ENCODE results near the gene CPSF3. TPM values are rescaled to one million over a fixed set of nuclear protein-coding genes. Genes with fewer than 3 reads are reported as not detected.

The CPSF3 gene
- total and polyA plus RNA-seq, 2 of the 13 experiments (the other 11 are each of a cell fraction or from before 2014, with no cell fraction given): 19.8 to 93.0 TPM

GRCh38 chr2:9380702-9381628 is 42.5 kb upstream of the CPSF3 start (continued):
- TF ChIP-seq RERE (CRISPR knock-in tag; IDR thresholded peaks at IDR 0.05; ENCODE audit: low read depth) (no peak), MTA3 (CRISPR knock-in tag; IDR thresholded peaks at IDR 0.05) (no peak), ZNF614 (CRISPR knock-in tag; IDR thresholded peaks at IDR 0.05; ENCODE audit: borderline replicate concordance) (no peak), ZNF891 (CRISPR knock-in tag; IDR thresholded peaks at IDR 0.05) (no peak; the same call in 1 of the 2 replicates), ZNF883 (CRISPR knock-in tag; IDR thresholded peaks at IDR 0.05; ENCODE audit: not compliant biosample characterization) (peak; percentile 62), ZBTB1 (CRISPR knock-in tag; IDR thresholded peaks at IDR 0.05; ENCODE audit: borderline replicate concordance) (no peak), FOXO1 (CRISPR knock-in tag; IDR thresholded peaks at IDR 0.05) (peak; percentile 91), ZKSCAN1 (IDR thresholded peaks at IDR 0.05; ENCODE audit: low read length) (no peak), ZNF83 (CRISPR knock-in tag; IDR thresholded peaks at IDR 0.05; ENCODE audit: borderline replicate concordance) (no peak), FOXC1 (CRISPR knock-in tag; IDR thresholded peaks at IDR 0.05; ENCODE audit: borderline replicate concordance) (no peak), PRMT3 (CRISPR knock-in tag; IDR thresholded peaks at IDR 0.05; ENCODE audit: borderline replicate concordance, low read depth) (no peak), ZEB1 (IDR thresholded peaks at IDR 0.05; ENCODE audit: insufficient replicate concordance, low read depth) (no peak), MED13 (CRISPR knock-in tag; IDR thresholded peaks at IDR 0.05) (no peak), ZFX (CRISPR knock-in tag; IDR thresholded peaks at IDR 0.05; ENCODE audit: low read depth) (peak; percentile 83), MEIS2 (CRISPR knock-in tag; IDR thresholded peaks at IDR 0.05) (0 out of 2 replicates have a peak, but pooled peaks have one; percentile 51), TSC22D2 (CRISPR knock-in tag; IDR thresholded peaks at IDR 0.05; ENCODE audit: borderline replicate concordance) (no peak), POLR2AphosphoS5 (IDR thresholded peaks at IDR 0.05; ENCODE audit: low read depth, low read length) (no peak), ZSCAN21 (CRISPR knock-in tag; IDR thresholded peaks at IDR 0.05; ENCODE audit: borderline replicate concordance) (0 out of 2 replicates have a peak, but pooled peaks have one; percentile 32), SNAI1 (CRISPR knock-in tag; IDR thresholded peaks at IDR 0.05; ENCODE audit: borderline replicate concordance) (no peak), ZNF800 (CRISPR knock-in tag; IDR thresholded peaks at IDR 0.05) (no peak)
